Activated CD4-positive, alpha-beta memory T cell treated with anti-CD3 and anti-CD28 coated beads for 36 hours (primary cell): Measurements from ENCODE around the gene BCL7A. TPM values are rescaled to one million over a fixed set of nuclear protein-coding genes. Genes with fewer than 3 reads are reported as not detected.

Experiments used
- CTCF ChIA-PET: fragments of 350-600 bp; sonication (Branson Sonifier 250); formaldehyde crosslinking; loops from one replicate; lab custom pipeline; 2021; ENCODE audit warnings: antibody characterized with exemption, inconsistent platforms; lab: Charles Lee
- POLR2A ChIA-PET: fragments of 350-600 bp; sonication (Branson Sonifier 250); formaldehyde crosslinking; loops from one replicate; lab custom pipeline; 2021; ENCODE audit warnings: antibody characterized with exemption; lab: Charles Lee
- DNase-seq: peaks from one replicate; pipeline ENCODE4 v3.0.0-alpha.2; 2020
- H3K27ac Mint-ChIP-seq: one replicate; pipeline ENCODE4 v1.8.0; 2021; ENCODE audit warnings: mixed read lengths
- H3K27me3 Mint-ChIP-seq: one replicate; pipeline ENCODE4 v1.8.0; 2021; ENCODE audit warnings: mixed read lengths
- H3K36me3 Mint-ChIP-seq: one replicate; pipeline ENCODE4 v1.8.0; 2021; ENCODE audit warnings: mixed read lengths
- H3K4me1 Mint-ChIP-seq: one replicate; pipeline ENCODE4 v1.8.0; 2021; ENCODE audit warnings: low read depth, mixed read lengths
- H3K4me3 Mint-ChIP-seq: one replicate; pipeline ENCODE4 v1.8.0; 2021; ENCODE audit warnings: mild to moderate bottlenecking, mixed read lengths
- H3K9me3 Mint-ChIP-seq: one replicate; pipeline ENCODE4 v1.8.0; 2021; ENCODE audit warnings: mixed read lengths
- intact Hi-C: fragments of 100-400 bp; cut with micrococcal nuclease; formaldehyde crosslinking; loops from one replicate; pipeline ENCODE4 v1.15.1; 2023
- total RNA-seq, 2 experiments: library from RNA; stranded (reverse); gene quantifications; one replicate each; pipeline ENCODE4 v1.2.3, GENCODE V29; 2021

BCL7A gene
- total RNA-seq, 2 experiments from 2014 or later = 3.6 to 4.0 TPM

- Mint-ChIP-seq H3K27me3 (no peaks in the 10 kb centered on the region), H3K9me3 (peaks cover 3% of the 10 kb centered on the region), H3K4me1 (peaks cover 12% of the 10 kb centered on the region), H3K36me3 (no peaks in the 10 kb centered on the region), H3K27ac (no peak overlapping the region), H3K4me3 (no peak overlapping the region)
- intact Hi-C loops = no loop called here
- ChIA-PET CTCF (interaction anchor here (0.7 kb wide), 1 partner anchor 51 kb away, joined by 3 read pairs; no protein-coding TSS in a partner anchor), POLR2A (no interaction called here)
- DNase-seq = no peak
Measured at GRCh38 chr12:122003651-122004611, 17.8 kb upstream of the BCL7A start.

- intact Hi-C loops = no loop called here
- ChIA-PET CTCF (interaction anchor here (0.7 kb wide), 1 partner anchor 50 kb away, joined by 3 read pairs; no protein-coding TSS in a partner anchor), POLR2A (no interaction called here)
- peaks cover 1% of the 10 kb centered on the region for H3K9me3 Mint-ChIP-seq
- H3K4me1 Mint-ChIP-seq = peaks cover 12% of the 10 kb centered on the region
- no peaks in the 10 kb centered on the region for H3K36me3 Mint-ChIP-seq
- no peaks in the 10 kb centered on the region for H3K27me3 Mint-ChIP-seq
- H3K4me3 Mint-ChIP-seq = no peak overlapping the region
- DNase-seq = no peak
- no peak overlapping the region for H3K27ac Mint-ChIP-seq
Measured at GRCh38 chr12:122004633-122005071, 17.0 kb upstream of the BCL7A start.

GRCh38 chr12:122005252-122005776 lies 16.4 kb upstream of the BCL7A start:
- H3K4me1 Mint-ChIP-seq = peaks cover 12% of the 10 kb centered on the region
- no peak overlapping the region for H3K27ac Mint-ChIP-seq
- no peak overlapping the region for H3K4me3 Mint-ChIP-seq
- H3K36me3 Mint-ChIP-seq = no peaks in the 10 kb centered on the region
- CTCF ChIA-PET = no interaction called here
- H3K27me3 Mint-ChIP-seq = no peaks in the 10 kb centered on the region
- intact Hi-C loops = no loop called here
- no peaks in the 10 kb centered on the region for H3K9me3 Mint-ChIP-seq
- POLR2A ChIA-PET = interaction anchor here (1.6 kb wide), 1 partner anchor 13 kb away, joined by 6 read pairs; no protein-coding TSS in a partner anchor
- DNase-seq = no peak

- intact Hi-C loops = no loop called here
- ChIA-PET CTCF (interaction anchor here (0.7 kb wide), 1 partner anchor 27 kb away, joined by 4 read pairs; no protein-coding TSS in a partner anchor), POLR2A (interaction anchor here (1.0 to 1.6 kb wide), 2 partner anchors 14 to 16 kb away, joined by 3 to 6 read pairs; no protein-coding TSS in a partner anchor)
- Mint-ChIP-seq H3K9me3 (no peaks in the 10 kb centered on the region), H3K4me1 (peaks cover 12% of the 10 kb centered on the region), H3K27me3 (no peaks in the 10 kb centered on the region), H3K4me3 (no peak overlapping the region), H3K36me3 (no peaks in the 10 kb centered on the region), H3K27ac (no peak overlapping the region)
- peak; percentile 19 for DNase-seq
Measured at GRCh38 chr12:122006186-122006926, 15.3 kb upstream of the BCL7A start.

- no peaks in the 10 kb centered on the region for H3K9me3 Mint-ChIP-seq
- intact Hi-C loops = no loop called here
- peaks cover 10% of the 10 kb centered on the region for H3K4me1 Mint-ChIP-seq
- H3K27ac Mint-ChIP-seq = no peak overlapping the region
- ChIA-PET POLR2A (no interaction called here), CTCF (no interaction called here)
- DNase-seq = no peak
- no peaks in the 10 kb centered on the region for H3K36me3 Mint-ChIP-seq
- no peak overlapping the region for H3K4me3 Mint-ChIP-seq
- no peaks in the 10 kb centered on the region for H3K27me3 Mint-ChIP-seq
Measured at GRCh38 chr12:122009741-122010140, 11.9 kb upstream of the BCL7A start.

- H3K9me3 Mint-ChIP-seq = no peaks in the 10 kb centered on the region
- no peak overlapping the region for H3K27ac Mint-ChIP-seq
- no peaks in the 10 kb centered on the region for H3K27me3 Mint-ChIP-seq
- CTCF ChIA-PET = no interaction called here
- no peak for DNase-seq
- no peaks in the 10 kb centered on the region for H3K36me3 Mint-ChIP-seq
- intact Hi-C loops = no loop called here
- POLR2A ChIA-PET = no interaction called here
- H3K4me3 Mint-ChIP-seq = no peak overlapping the region
- no peaks in the 10 kb centered on the region for H3K4me1 Mint-ChIP-seq
Measured at GRCh38 chr12:122012184-122012583, 9.5 kb upstream of the BCL7A start.

- Mint-ChIP-seq H3K36me3 (no peaks in the 10 kb centered on the region), H3K4me1 (no peaks in the 10 kb centered on the region), H3K4me3 (no peak overlapping the region), H3K9me3 (peaks cover under 1% of the 10 kb centered on the region), H3K27ac (no peak overlapping the region), H3K27me3 (no peaks in the 10 kb centered on the region)
- DNase-seq = no peak
- intact Hi-C loops = no loop called here
- ChIA-PET CTCF (no interaction called here), POLR2A (no interaction called here)
Measured at GRCh38 chr12:122013136-122013535, 8.5 kb upstream of the BCL7A start.

GRCh38 chr12:122013791-122014590 lies 7.7 kb upstream of the BCL7A start:
- CTCF ChIA-PET = interaction anchor here (0.9 kb wide), 1 partner anchor 110 kb away, joined by 3 read pairs; no protein-coding TSS in a partner anchor
- no peak overlapping the region for H3K27ac Mint-ChIP-seq
- H3K36me3 Mint-ChIP-seq = no peaks in the 10 kb centered on the region
- DNase-seq = no peak
- no peaks in the 10 kb centered on the region for H3K27me3 Mint-ChIP-seq
- H3K9me3 Mint-ChIP-seq = peaks cover 8% of the 10 kb centered on the region
- intact Hi-C loops = no loop called here
- H3K4me1 Mint-ChIP-seq = no peaks in the 10 kb centered on the region
- POLR2A ChIA-PET = no interaction called here
- H3K4me3 Mint-ChIP-seq = no peak overlapping the region

- Mint-ChIP-seq H3K4me3 (no peak overlapping the region), H3K4me1 (no peaks in the 10 kb centered on the region), H3K27me3 (peaks cover 2% of the 10 kb centered on the region), H3K27ac (no peak overlapping the region), H3K36me3 (no peaks in the 10 kb centered on the region), H3K9me3 (peaks cover 9% of the 10 kb centered on the region)
- CTCF ChIA-PET = no interaction called here
- no peak for DNase-seq
- intact Hi-C loops = no loop called here
- POLR2A ChIA-PET = no interaction called here
Measured at GRCh38 chr12:122014781-122015180, 6.9 kb upstream of the BCL7A start.

GRCh38 chr12:122018457-122018856 lies 3.2 kb upstream of the BCL7A start:
- no peak overlapping the region for H3K4me3 Mint-ChIP-seq

GRCh38 chr12:122018937-122019336 lies 2.7 kb upstream of the BCL7A start:
- intact Hi-C loops = no loop called here
- peaks cover 11% of the 10 kb centered on the region for H3K27me3 Mint-ChIP-seq
- DNase-seq = no peak
- no peak overlapping the region for H3K4me3 Mint-ChIP-seq
- POLR2A ChIA-PET = no interaction called here
- no peak overlapping the region for H3K27ac Mint-ChIP-seq
- H3K4me1 Mint-ChIP-seq = peaks cover 10% of the 10 kb centered on the region
- peaks cover 9% of the 10 kb centered on the region for H3K9me3 Mint-ChIP-seq
- peaks cover 2% of the 10 kb centered on the region for H3K36me3 Mint-ChIP-seq
- CTCF ChIA-PET = no interaction called here

More at GRCh38 chr12:122018457-122018856, 3.2 kb upstream of the BCL7A start:
- H3K4me1 Mint-ChIP-seq = peaks cover 10% of the 10 kb centered on the region
- ChIA-PET CTCF (no interaction called here), POLR2A (no interaction called here)
- H3K9me3 Mint-ChIP-seq = peaks cover 9% of the 10 kb centered on the region
- intact Hi-C loops = no loop called here
- no peak for DNase-seq
- H3K27ac Mint-ChIP-seq = no peak overlapping the region
- H3K27me3 Mint-ChIP-seq = peaks cover 11% of the 10 kb centered on the region
- H3K36me3 Mint-ChIP-seq = peaks cover 2% of the 10 kb centered on the region
